NCI-H2081 treated with DMSO at 0.1 percent for 48 hours (cell line): Measurements from ENCODE around the gene PACSIN2.
"Not testable (repeated sequence)": the region's sequence is repeated elsewhere in the genome, so short reads cannot be mapped to it uniquely, and the experiment has no call there.

ENCODE experiments used
- DNase-seq: peaks from one replicate; lab custom pipeline; 2025; lab: John Stamatoyannopoulos, UW

The PACSIN2 gene

GRCh38 chr22:42926104-42926503, 88.8 kb downstream of the PACSIN2 start:
- no peak for DNase-seq

GRCh38 chr22:42925598-42925997, 89.4 kb downstream of the PACSIN2 start:
- DNase-seq: no peak

GRCh38 chr22:42925031-42925430, 89.9 kb downstream of the PACSIN2 start:
- not testable (repeated sequence) for DNase-seq

GRCh38 chr22:42924436-42924835, 90.5 kb downstream of the PACSIN2 start:
- no peak for DNase-seq

- no peak for DNase-seq
Observed at GRCh38 chr22:42922374-42923191, 92.4 kb downstream of the PACSIN2 start.

- DNase-seq: no peak
Observed at GRCh38 chr22:42920101-42920820, 94.7 kb downstream of the PACSIN2 start.

GRCh38 chr22:42919199-42919598, 95.8 kb downstream of the PACSIN2 start:
- DNase-seq: no peak

GRCh38 chr22:42918500-42918899, 96.4 kb downstream of the PACSIN2 start:
- no peak for DNase-seq

GRCh38 chr22:42917358-42917757, 97.6 kb downstream of the PACSIN2 start:
- DNase-seq: not testable (repeated sequence)

- DNase-seq: no peak
Observed at GRCh38 chr22:42915980-42916765, 98.8 kb downstream of the PACSIN2 start.

GRCh38 chr22:42914511-42915076, 100.4 kb downstream of the PACSIN2 start:
- no peak for DNase-seq

- no peak for DNase-seq
Observed at GRCh38 chr22:42913874-42914510, 101.0 kb downstream of the PACSIN2 start.

- no peak for DNase-seq
Observed at GRCh38 chr22:42912059-42912458, 102.9 kb downstream of the PACSIN2 start.

- no peak for DNase-seq
Observed at GRCh38 chr22:42910221-42910942, 104.6 kb downstream of the PACSIN2 start.

GRCh38 chr22:42909363-42910058, 105.4 kb downstream of the PACSIN2 start:
- peak; percentile 38 for DNase-seq

GRCh38 chr22:42908374-42908746, 106.6 kb downstream of the PACSIN2 start:
- no peak for DNase-seq

GRCh38 chr22:42907404-42908373, 107.3 kb downstream of the PACSIN2 start:
- DNase-seq: no peak

- no peak for DNase-seq
Observed at GRCh38 chr22:42906605-42907348, 108.2 kb downstream of the PACSIN2 start.
